ENCODE results near the gene TRPM3. TPM values are rescaled to one million over a fixed set of nuclear protein-coding genes. Genes with fewer than 3 reads are reported as not detected.

Gene TRPM3
- total and polyA plus RNA-seq, 2 of the 13 experiments (the other 11 are each of a cell fraction or from before 2014, with no cell fraction given) = not detected

- 0% methylated on average over 1 of the region's 1 CpG for WGBS (ENCODE audit: low lambda C conversion rate)
- H2AFZ ChIP-seq (ENCODE audit: low read length) = no peak overlapping the region
- H3K36me3 ChIP-seq (replicated peaks in 1 of 2; ENCODE audit: control insufficient read depth in 1 of 2, insufficient read depth in 2 of 2, low read length in 2 of 2) = no peaks in the 10 kb centered on the region
- H3K4me3 ChIP-seq (replicated peaks in 1 of 3; ENCODE audit: insufficient read depth in 1 of 3, low read depth in 2 of 3, low read length in 3 of 3) = no peak overlapping the region
- TF ChIP-seq SP5 (CRISPR knock-in tag; IDR thresholded peaks at IDR 0.05; ENCODE audit: borderline replicate concordance, low read depth) (no peak), DR1 (CRISPR knock-in tag; IDR thresholded peaks at IDR 0.05) (no peak), ELF3 (CRISPR knock-in tag; IDR thresholded peaks at IDR 0.05) (no peak), ZNF678 (CRISPR knock-in tag; IDR thresholded peaks at IDR 0.05) (no peak), ZNF709 (CRISPR knock-in tag; IDR thresholded peaks at IDR 0.05) (no peak), TBP (CRISPR knock-in tag; IDR thresholded peaks at IDR 0.05) (no peak), KDM5A (IDR thresholded peaks at IDR 0.05; ENCODE audit: borderline replicate concordance, low read length) (no peak), MATR3 (CRISPR knock-in tag; IDR thresholded peaks at IDR 0.05) (no peak)
- TF ChIP-seq, protein P1, sequence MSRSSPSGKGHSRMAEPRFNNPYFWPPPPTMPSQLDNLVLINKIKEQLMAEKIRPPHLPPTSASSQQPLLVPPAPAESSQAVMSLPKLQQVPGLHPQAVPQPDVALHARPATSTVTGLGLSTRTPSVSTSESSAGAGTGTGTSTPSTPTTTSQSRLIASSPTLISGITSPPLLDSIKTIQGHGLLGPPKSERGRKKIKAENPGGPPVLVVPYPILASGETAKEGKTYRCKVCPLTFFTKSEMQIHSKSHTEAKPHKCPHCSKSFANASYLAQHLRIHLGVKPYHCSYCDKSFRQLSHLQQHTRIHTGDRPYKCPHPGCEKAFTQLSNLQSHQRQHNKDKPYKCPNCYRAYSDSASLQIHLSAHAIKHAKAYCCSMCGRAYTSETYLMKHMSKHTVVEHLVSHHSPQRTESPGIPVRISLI (CRISPR knock-in tag; IDR thresholded peaks at IDR 0.05; ENCODE audit: borderline replicate concordance) = no peak
- H3K9ac ChIP-seq (ENCODE audit: insufficient read depth, low read depth, low read length) = no peak overlapping the region
- no peaks in the 10 kb centered on the region for H4K20me1 ChIP-seq (ENCODE audit: insufficient read depth, low read length)
- no peak for DNase-seq (ENCODE audit: low spot score)
- H3K4me1 ChIP-seq (ENCODE audit: insufficient read depth, low read length) = no peaks in the 10 kb centered on the region
- CTCF ChIA-PET (ENCODE audit: low intra/inter-chr PET ratio, low total read pairs) = no interaction called here
- POLR2A ChIA-PET = no interaction called here
- peaks cover 5% of the 10 kb centered on the region; the same call in 1 of the 2 replicates for H3K9me3 ChIP-seq (ENCODE audit: low read length)
- in situ Hi-C loops (cut with HindIII; ENCODE audit: extremely low pct_ligation_motif_present, low pct_unique_long_range_greater_than_20kb) (no loop called here), intact Hi-C loops (cut with micrococcal nuclease; ENCODE audit: unreplicated experiment) (no loop called here)
- no peak for ATAC-seq
- no peaks in the 10 kb centered on the region for H3K79me2 ChIP-seq (ENCODE audit: insufficient read depth, low read length)
- no peak overlapping the region for H3K4me2 ChIP-seq (ENCODE audit: low read depth, low read length)
- BruUV-seq (replicated peaks) = no TSS peak
- H3K27ac ChIP-seq (ENCODE audit: extremely low read length, insufficient read depth, low read length) = no peak overlapping the region
- FAIRE-seq = no peak
- no peaks in the 10 kb centered on the region for H3K27me3 ChIP-seq (ENCODE audit: control insufficient read depth in 1 of 2, insufficient read depth in 2 of 2, low read length in 2 of 2)
These were observed 132.9 kb downstream of the TRPM3 start for GRCh38 chr9:70988551-70988950.

DNA sequence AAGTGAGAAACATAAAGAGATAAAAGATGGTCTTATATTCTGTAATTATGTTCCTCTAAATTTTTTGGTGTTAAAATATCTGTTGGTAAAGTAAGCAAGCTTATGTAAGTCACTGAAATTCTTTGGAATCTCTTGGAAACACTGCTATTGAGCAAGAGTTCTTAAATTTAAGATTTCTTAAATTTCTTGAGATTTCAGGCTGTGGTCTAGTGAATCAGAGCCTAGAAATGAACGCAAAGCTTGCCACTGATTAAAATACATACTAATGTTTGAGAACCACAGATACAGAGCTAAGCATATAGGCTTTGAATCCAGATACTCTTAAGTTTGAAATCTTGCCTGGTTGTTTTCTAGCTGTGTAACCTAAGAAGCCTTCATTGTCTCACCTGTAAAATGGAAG is 133.4 kb downstream of the TRPM3 start:
- Histone ChIP-seq H3K9ac (ENCODE audit: insufficient read depth, low read depth, low read length) (no peak overlapping the region), H3K27me3 (ENCODE audit: control insufficient read depth in 1 of 2, insufficient read depth in 2 of 2, low read length in 2 of 2) (no peaks in the 10 kb centered on the region), H4K20me1 (ENCODE audit: insufficient read depth, low read length) (no peaks in the 10 kb centered on the region), H2AFZ (ENCODE audit: low read length) (no peak overlapping the region), H3K36me3 (replicated peaks in 1 of 2; ENCODE audit: control insufficient read depth in 1 of 2, insufficient read depth in 2 of 2, low read length in 2 of 2) (no peaks in the 10 kb centered on the region), H3K9me3 (ENCODE audit: low read length) (peaks cover 9% of the 10 kb centered on the region; the same call in 1 of the 2 replicates), H3K4me3 (replicated peaks in 1 of 3; ENCODE audit: insufficient read depth in 1 of 3, low read depth in 2 of 3, low read length in 3 of 3) (no peak overlapping the region), H3K4me2 (ENCODE audit: low read depth, low read length) (no peak overlapping the region), H3K27ac (ENCODE audit: extremely low read length, insufficient read depth, low read length) (no peak overlapping the region), H3K4me1 (ENCODE audit: insufficient read depth, low read length) (no peaks in the 10 kb centered on the region), H3K79me2 (ENCODE audit: insufficient read depth, low read length) (no peaks in the 10 kb centered on the region)
- no peak for DNase-seq (ENCODE audit: low spot score)
- WGBS (ENCODE audit: low lambda C conversion rate) = 0% methylated on average over 1 of the region's 1 CpG
- CTCF ChIA-PET (ENCODE audit: low intra/inter-chr PET ratio, low total read pairs) = no interaction called here
- no TSS peak for BruUV-seq (replicated peaks)
- TF ChIP-seq TCF7L2 (IDR thresholded peaks at IDR 0.05; ENCODE audit: low read depth, low read length) (no peak), PRMT3 (CRISPR knock-in tag; IDR thresholded peaks at IDR 0.05; ENCODE audit: borderline replicate concordance, low read depth) (no peak), NCOA5 (CRISPR knock-in tag; IDR thresholded peaks at IDR 0.05) (no peak), PCBP1 (IDR thresholded peaks at IDR 0.05; ENCODE audit: borderline replicate concordance, low read depth, low read length) (no peak)
- TF ChIP-seq, protein P2, sequence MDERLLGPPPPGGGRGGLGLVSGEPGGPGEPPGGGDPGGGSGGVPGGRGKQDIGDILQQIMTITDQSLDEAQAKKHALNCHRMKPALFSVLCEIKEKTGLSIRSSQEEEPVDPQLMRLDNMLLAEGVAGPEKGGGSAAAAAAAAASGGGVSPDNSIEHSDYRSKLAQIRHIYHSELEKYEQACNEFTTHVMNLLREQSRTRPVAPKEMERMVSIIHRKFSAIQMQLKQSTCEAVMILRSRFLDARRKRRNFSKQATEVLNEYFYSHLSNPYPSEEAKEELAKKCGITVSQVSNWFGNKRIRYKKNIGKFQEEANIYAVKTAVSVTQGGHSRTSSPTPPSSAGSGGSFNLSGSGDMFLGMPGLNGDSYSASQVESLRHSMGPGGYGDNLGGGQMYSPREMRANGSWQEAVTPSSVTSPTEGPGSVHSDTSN (CRISPR knock-in tag; IDR thresholded peaks at IDR 0.05) = no peak
- in situ Hi-C loops (cut with HindIII; ENCODE audit: extremely low pct_ligation_motif_present, low pct_unique_long_range_greater_than_20kb) = no loop called here
- intact Hi-C loops (cut with micrococcal nuclease; ENCODE audit: unreplicated experiment) = no loop called here
- FAIRE-seq = no peak
- no peak for ATAC-seq
- POLR2A ChIA-PET = no interaction called here

Measured in HepG2 (cell line).